OCI-LY7 (cell line): ENCODE measurements around the gene BDH1.

Experiments
- CTCF ChIP-seq: fragments of 200-600 bp; sonication (generic); conservative IDR thresholded peaks from 2 replicates; pipeline ENCODE4 v1.5.1; 2014; ENCODE audit warnings: mild to moderate bottlenecking, antibody characterized with exemption, low read length, moderate library complexity, mixed read lengths
- EZH2phosphoT487 ChIP-seq: fragments of 200-600 bp; sonication (generic); IDR thresholded peaks from 2 replicates; pipeline ENCODE4 v1.6.1; 2018; ENCODE audit warnings: low read depth, borderline replicate concordance, mild to moderate bottlenecking, mixed run types, antibody characterized with exemption, low read length, moderate library complexity, mixed read lengths

- TF ChIP-seq CTCF (no peak), EZH2phosphoT487 (no peak)
These were observed 12.3 kb upstream of the BDH1 start for GRCh38 chr3:197567904-197568681.
